Sigmoid colon (tissue), 7 donors: ENCODE results near the gene RELA. TPM values are rescaled to one million over a fixed set of nuclear protein-coding genes. Genes with fewer than 3 reads are reported as not detected.

Experiments
- DNase-seq: peaks from one replicate; pipeline ENCODE4 v3.0.0-alpha.2; 2019
- H3K27ac ChIP-seq, 4 donors: fragments of 200-600 bp; sonication (generic); one replicate each; pipeline ENCODE4 v1.5.1; 2016 to 2019; ENCODE audit warnings: mild to moderate bottlenecking in 1 of 4
- H3K27me3 ChIP-seq, 3 donors: fragments of 200-600 bp; sonication (generic); one replicate each; pipeline ENCODE4 v1.5.1; 2019; ENCODE audit warnings: mild to moderate bottlenecking in 1 of 3
- H3K36me3 ChIP-seq, 4 donors: fragments of 200-600 bp; sonication (generic); one replicate each; pipeline ENCODE4 v1.5.1; 2016 to 2019
- H3K4me1 ChIP-seq, 4 donors: fragments of 200-600 bp; sonication (generic); one replicate each; pipeline ENCODE4 v1.5.1; 2017 to 2019
- H3K4me3 ChIP-seq, 4 donors: fragments of 200-600 bp; sonication (generic); one replicate each; pipeline ENCODE4 v1.5.1; 2017 to 2019; ENCODE audit warnings: mild to moderate bottlenecking in 2 of 4, moderate library complexity in 1 of 4
- H3K9me3 ChIP-seq, 4 donors: fragments of 200-600 bp in 3 of 4; sonication (generic) in 3 of 4; one replicate each; pipeline versions ENCODE4 v1.5.1 to v1.6.1; 2013 to 2019
- CTCF ChIP-seq, 4 experiments: fragments of 450-650 bp in 3 of 4; fragments of 200-600 bp in 1 of 4; IDR thresholded peaks; one replicate each; pipeline ENCODE4 v1.5.1; 2016 to 2019; ENCODE audit warnings: antibody characterized with exemption in 4 of 4, mild to moderate bottlenecking in 3 of 4, moderate library complexity in 2 of 4
- EP300 ChIP-seq, 4 donors: sonication (generic); formaldehyde crosslinking; IDR thresholded peaks; one replicate each; pipeline ENCODE4 v1.6.1; 2017; ENCODE audit warnings: antibody characterized with exemption in 4 of 4
- POLR2A ChIP-seq, 2 donors: fragments of 450-650 bp; IDR thresholded peaks; one replicate each; pipeline ENCODE4 v1.6.1; 2016; ENCODE audit warnings: antibody characterized with exemption in 2 of 2, mild to moderate bottlenecking in 2 of 2, moderate library complexity in 2 of 2
- POLR2AphosphoS5 ChIP-seq, 4 donors: sonication (generic); formaldehyde crosslinking; IDR thresholded peaks; one replicate each; pipeline ENCODE4 v1.6.1; 2017; ENCODE audit warnings: antibody characterized with exemption in 4 of 4
- WGBS, 2 donors: extraction: QIAGEN DNeasy Blood & Tissue Kit; methylation state at CpG; one replicate each; pipeline ENCODE4 v1.1.7; 2013; 5-methylcytosine and 5-hydroxymethylcytosine counted together
- intact Hi-C: fragments of 100-400 bp; cut with DNase I; formaldehyde crosslinking; loops from one replicate; pipeline ENCODE4 v1.15.1; 2023
- polyA plus RNA-seq, 3 donors: library from polyadenylated mRNA; stranded (reverse); fragments of 200-250 nt; gene quantifications; one replicate each; pipeline ENCODE4 v1.2.3, GENCODE V29; 2013
- total RNA-seq, 4 donors: library from RNA; depleted of rRNA; stranded (reverse); fragments of >200 nt; gene quantifications; one replicate each; pipeline ENCODE4 v1.1.0, GENCODE V29; 2016
- donor health status: healthy with polysubstance abuse.
- donor health status: Bipolar disorder and iron deficiency.
- donor health status: healthy.

The RELA gene
- total and polyA plus RNA-seq, 7 donors, result 33.6 to 62.6 (median 44.8) TPM

GRCh38 chr11:65634440-65634839, 28.3 kb downstream of the RELA start:
- no peaks in the 10 kb centered on the region for H3K9me3 ChIP-seq
- H3K4me1 ChIP-seq, result peaks cover 0 to 24% (median 21%) of the 10 kb centered on the region in 4 donors
- WGBS, 2 donors, result 90 to 91% methylated on average over 11 of the region's 11 CpGs
- H3K27me3 ChIP-seq, result no peaks in the 10 kb centered on the region
- H3K36me3 ChIP-seq, result peaks cover 40 to 76% (median 53%) of the 10 kb centered on the region in 4 donors
- no peak for TF ChIP-seq POLR2A (IDR thresholded peaks at IDR 0.05)
- H3K4me3 ChIP-seq, result no peak overlapping the region
- intact Hi-C loops, result no loop called here
- no peak overlapping the region for H3K27ac ChIP-seq
- DNase-seq, result no peak

- peaks cover 44 to 80% (median 56%) of the 10 kb centered on the region in 4 donors for H3K36me3 ChIP-seq
- intact Hi-C loops, result no loop called here
Measured at GRCh38 chr11:65634109-65634436, 28.6 kb downstream of the RELA start.

GRCh38 chr11:65633390-65634108, 29.2 kb downstream of the RELA start:
- Histone ChIP-seq H3K9me3 (no peaks in the 10 kb centered on the region), H3K4me3 (no peak overlapping the region), H3K27ac (no peak overlapping the region), H3K36me3 (peaks cover 49 to 85% (median 61%) of the 10 kb centered on the region in 4 donors), H3K27me3 (no peaks in the 10 kb centered on the region), H3K4me1 (peaks cover 0 to 15% (median 12%) of the 10 kb centered on the region in 4 donors)
- 84 to 86% methylated on average over 20 of the region's 20 CpGs for WGBS, 2 donors
- intact Hi-C loops, result no loop called here
- DNase-seq, result no peak
- TF ChIP-seq EP300 (IDR thresholded peaks at IDR 0.05) (no peak), POLR2AphosphoS5 (IDR thresholded peaks at IDR 0.05) (no peak), CTCF (IDR thresholded peaks at IDR 0.05) (no peak), POLR2A (IDR thresholded peaks at IDR 0.05) (no peak)

More at GRCh38 chr11:65634109-65634436, 28.6 kb downstream of the RELA start:
- DNase-seq, result no peak
- Histone ChIP-seq H3K4me1 (peaks cover 0 to 21% (median 17%) of the 10 kb centered on the region in 4 donors), H3K27ac (no peak overlapping the region), H3K9me3 (no peaks in the 10 kb centered on the region), H3K27me3 (no peaks in the 10 kb centered on the region), H3K4me3 (no peak overlapping the region)
- WGBS, 2 donors, result 92 to 93% methylated on average over 14 of the region's 14 CpGs
- TF ChIP-seq POLR2AphosphoS5 (IDR thresholded peaks at IDR 0.05) (no peak), CTCF (IDR thresholded peaks at IDR 0.05) (no peak)

- Histone ChIP-seq H3K27me3 (no peaks in the 10 kb centered on the region), H3K9me3 (no peaks in the 10 kb centered on the region), H3K4me3 (no peak overlapping the region), H3K27ac (no peak overlapping the region), H3K36me3 (peaks cover 48 to 98% (median 71%) of the 10 kb centered on the region in 4 donors), H3K4me1 (peaks cover 0 to 5% (median 2%) of the 10 kb centered on the region in 4 donors)
- WGBS, 2 donors, result 83 to 95% methylated on average over 11 of the region's 11 CpGs
- TF ChIP-seq POLR2AphosphoS5 (IDR thresholded peaks at IDR 0.05), result no peak
- no peak for TF ChIP-seq EP300 (IDR thresholded peaks at IDR 0.05)
- TF ChIP-seq CTCF (IDR thresholded peaks at IDR 0.05), result no peak
- TF ChIP-seq POLR2A (IDR thresholded peaks at IDR 0.05), result no peak
- DNase-seq, result no peak
- intact Hi-C loops, result no loop called here
Measured at GRCh38 chr11:65630215-65630614, 32.5 kb downstream of the RELA start.

- peaks cover 0 to 5% (median 2%) of the 10 kb centered on the region in 4 donors for H3K4me1 ChIP-seq
- no peak for DNase-seq
- H3K4me3 ChIP-seq, result no peak overlapping the region
- H3K36me3 ChIP-seq, result peaks cover 45 to 98% (median 71%) of the 10 kb centered on the region in 4 donors
- intact Hi-C loops, result loop anchor here (5.0 to 10.0 kb wide), 2 partner anchors 78 to 185 kb away; no protein-coding TSS in a partner anchor
- WGBS, 2 donors, result 96 to 97% methylated on average over 14 of the region's 14 CpGs
- no peak overlapping the region for H3K27ac ChIP-seq
- TF ChIP-seq POLR2AphosphoS5 (IDR thresholded peaks at IDR 0.05) (no peak), POLR2A (IDR thresholded peaks at IDR 0.05) (no peak), CTCF (IDR thresholded peaks at IDR 0.05) (no peak), EP300 (IDR thresholded peaks at IDR 0.05) (no peak)
- H3K27me3 ChIP-seq, result no peaks in the 10 kb centered on the region
- H3K9me3 ChIP-seq, result no peaks in the 10 kb centered on the region
Measured at GRCh38 chr11:65629579-65629978, 33.1 kb downstream of the RELA start.
